ENCODE data around the gene IFNA1. TPM values are rescaled to one million over a fixed set of nuclear protein-coding genes. Genes with fewer than 3 reads are reported as not detected.
"Not testable (repeated sequence)": the region's sequence is repeated elsewhere in the genome, so short reads cannot be mapped to it uniquely, and the experiment has no call there.

The IFNA1 gene
- total and polyA plus RNA-seq, 7 experiments from 2014 or later, result not detected

GRCh38 chr9:21415493-21416267 lies 24.6 kb upstream of the IFNA1 start:
- Histone ChIP-seq H3K36me3 (ENCODE audit: control insufficient read depth in 2 of 3, insufficient read depth in 3 of 3, low read length in 3 of 3) (no peaks in the 10 kb centered on the region), H3K27me3 (ENCODE audit: control insufficient read depth in 2 of 2, insufficient read depth in 2 of 2, low read length in 2 of 2) (no peaks in the 10 kb centered on the region), H3K9me3 (ENCODE audit: control insufficient read depth in 2 of 3, low read length in 3 of 3) (no peaks in the 10 kb centered on the region), H3K4me3 (ENCODE audit: low read length) (no peak overlapping the region), H3K4me1 (ENCODE audit: control insufficient read depth in 2 of 2, insufficient read depth in 2 of 2, low read length in 2 of 2) (peaks cover 0 to 7% of the 10 kb centered on the region in 2 donors), H3K27ac (ENCODE audit: low read depth, low read length) (no peak overlapping the region)
- Mint-ChIP-seq H3K4me3 (no peak overlapping the region), H3K36me3 (no peaks in the 10 kb centered on the region), H3K27me3 (peaks cover 0 to 32% (median 5%) of the 10 kb centered on the region in 5 donors), H3K9me3 (no peaks in the 10 kb centered on the region), H3K4me1 (peaks cover 0 to 18% (median 16%) of the 10 kb centered on the region in 7 donors), H3K27ac (no peak overlapping the region)
- intact Hi-C loops (cut with micrococcal nuclease), result no loop called here
- DNase-seq (no peak), ATAC-seq (no peak)
- ChIA-PET CTCF (no interaction called here), POLR2A (no interaction called here)

GRCh38 chr9:21428235-21428634 lies 12.0 kb upstream of the IFNA1 start:
- ATAC-seq (no peak), DNase-seq (no peak)
- no peak overlapping the region for H3K4me3 Mint-ChIP-seq
- Histone ChIP-seq H3K9me3 (ENCODE audit: control insufficient read depth in 2 of 3, low read length in 3 of 3) (no peaks in the 10 kb centered on the region), H3K36me3 (ENCODE audit: control insufficient read depth in 2 of 3, insufficient read depth in 3 of 3, low read length in 3 of 3) (no peaks in the 10 kb centered on the region), H3K4me3 (ENCODE audit: low read length) (no peak overlapping the region), H3K4me1 (ENCODE audit: control insufficient read depth in 2 of 2, insufficient read depth in 2 of 2, low read length in 2 of 2) (no peaks in the 10 kb centered on the region), H3K27me3 (ENCODE audit: control insufficient read depth in 2 of 2, insufficient read depth in 2 of 2, low read length in 2 of 2) (no peaks in the 10 kb centered on the region), H3K27ac (ENCODE audit: low read depth, low read length) (no peak overlapping the region)
- intact Hi-C loops (cut with micrococcal nuclease), result no loop called here
- no peaks in the 10 kb centered on the region for H3K4me1 Mint-ChIP-seq
- CTCF ChIA-PET, result no interaction called here
- peaks cover 20 to 76% (median 40%) of the 10 kb centered on the region in 5 donors for H3K27me3 Mint-ChIP-seq
- H3K36me3 Mint-ChIP-seq, result peaks cover 0 to 2% (median 0%) of the 10 kb centered on the region in 5 donors
- H3K27ac Mint-ChIP-seq, result no peak overlapping the region
- POLR2A ChIA-PET, result no interaction called here
- no peaks in the 10 kb centered on the region for H3K9me3 Mint-ChIP-seq

- Mint-ChIP-seq H3K4me1 (no peaks in the 10 kb centered on the region), H3K4me3 (no peak overlapping the region), H3K27me3 (peaks cover 28 to 79% (median 43%) of the 10 kb centered on the region in 5 donors), H3K36me3 (peaks cover 0 to 2% (median 0%) of the 10 kb centered on the region in 5 donors), H3K9me3 (no peaks in the 10 kb centered on the region), H3K27ac (no peak overlapping the region)
- ChIA-PET POLR2A (no interaction called here), CTCF (no interaction called here)
- no peaks in the 10 kb centered on the region for H3K27me3 ChIP-seq (ENCODE audit: control insufficient read depth in 2 of 2, insufficient read depth in 2 of 2, low read length in 2 of 2)
- no peaks in the 10 kb centered on the region for H3K4me1 ChIP-seq (ENCODE audit: control insufficient read depth in 2 of 2, insufficient read depth in 2 of 2, low read length in 2 of 2)
- intact Hi-C loops (cut with micrococcal nuclease), result no loop called here
- no peak for DNase-seq
- H3K4me3 ChIP-seq (ENCODE audit: low read length), result no peak overlapping the region
- H3K9me3 ChIP-seq (ENCODE audit: control insufficient read depth in 2 of 3, low read length in 3 of 3), result no peaks in the 10 kb centered on the region
- H3K36me3 ChIP-seq (ENCODE audit: control insufficient read depth in 2 of 3, insufficient read depth in 3 of 3, low read length in 3 of 3), result no peaks in the 10 kb centered on the region
- H3K27ac ChIP-seq (ENCODE audit: low read depth, low read length), result no peak overlapping the region
- no peak for ATAC-seq
Observed at GRCh38 chr9:21429191-21429590, 11.0 kb upstream of the IFNA1 start.

- Histone ChIP-seq H3K27ac (ENCODE audit: low read depth, low read length) (no peak overlapping the region), H3K4me1 (ENCODE audit: control insufficient read depth in 2 of 2, insufficient read depth in 2 of 2, low read length in 2 of 2) (no peaks in the 10 kb centered on the region), H3K27me3 (ENCODE audit: control insufficient read depth in 2 of 2, insufficient read depth in 2 of 2, low read length in 2 of 2) (no peaks in the 10 kb centered on the region), H3K4me3 (ENCODE audit: low read length) (no peak overlapping the region), H3K9me3 (ENCODE audit: control insufficient read depth in 2 of 3, low read length in 3 of 3) (no peaks in the 10 kb centered on the region), H3K36me3 (ENCODE audit: control insufficient read depth in 2 of 3, insufficient read depth in 3 of 3, low read length in 3 of 3) (no peaks in the 10 kb centered on the region)
- DNase-seq, result no peak
- Mint-ChIP-seq H3K36me3 (peaks cover 0 to 2% (median 0%) of the 10 kb centered on the region in 5 donors), H3K9me3 (no peaks in the 10 kb centered on the region), H3K4me1 (no peaks in the 10 kb centered on the region), H3K27me3 (peaks cover 22 to 68% (median 40%) of the 10 kb centered on the region in 5 donors), H3K4me3 (no peak overlapping the region), H3K27ac (no peak overlapping the region)
- CTCF ChIA-PET, result interaction anchor here (1.6 to 1.9 kb wide), 2 partner anchors 21 to 355 kb away, joined by 5 to 7 read pairs; no protein-coding TSS in a partner anchor
- no peak for ATAC-seq
- intact Hi-C loops (cut with micrococcal nuclease), result no loop called here
- POLR2A ChIA-PET, result no interaction called here
Observed at GRCh38 chr9:21432672-21433425, 7.4 kb upstream of the IFNA1 start.

- Mint-ChIP-seq H3K27me3 (peaks cover 22 to 52% (median 34%) of the 10 kb centered on the region in 5 donors), H3K4me3 (no peak overlapping the region)
Observed at GRCh38 chr9:21434202-21435014, 5.8 kb upstream of the IFNA1 start.

GRCh38 chr9:21435015-21435383 lies 5.2 kb upstream of the IFNA1 start:
- H3K27me3 Mint-ChIP-seq, result peaks cover 22 to 49% (median 31%) of the 10 kb centered on the region in 5 donors
- ATAC-seq; DNase-seq; H3K36me3 Mint-ChIP-seq; H3K9me3 ChIP-seq (ENCODE audit: control insufficient read depth in 2 of 3, low read length in 3 of 3); H3K4me1 Mint-ChIP-seq; POLR2A ChIA-PET; H3K36me3 ChIP-seq (ENCODE audit: control insufficient read depth in 2 of 3, insufficient read depth in 3 of 3, low read length in 3 of 3); H3K27me3 ChIP-seq (ENCODE audit: control insufficient read depth in 2 of 2, insufficient read depth in 2 of 2, low read length in 2 of 2); H3K4me3 ChIP-seq (ENCODE audit: low read length); intact Hi-C loops (cut with micrococcal nuclease); H3K9me3 Mint-ChIP-seq; H3K27ac Mint-ChIP-seq; H3K4me3 Mint-ChIP-seq; H3K4me1 ChIP-seq (ENCODE audit: control insufficient read depth in 2 of 2, insufficient read depth in 2 of 2, low read length in 2 of 2); H3K27ac ChIP-seq (ENCODE audit: low read depth, low read length): not testable (repeated sequence)
- CTCF ChIA-PET, result interaction anchor here (0.5 to 1.9 kb wide), 14 partner anchors 9 to 356 kb away, joined by 3 to 11 read pairs (median 4); no protein-coding TSS in a partner anchor

More at GRCh38 chr9:21434202-21435014, 5.8 kb upstream of the IFNA1 start:
- ATAC-seq (peak; percentile 62), DNase-seq (peak in 7 of 9 donors; percentile 20 to 60 (median 50))
- Mint-ChIP-seq H3K36me3 (no peaks in the 10 kb centered on the region), H3K9me3 (no peaks in the 10 kb centered on the region), H3K4me1 (no peaks in the 10 kb centered on the region), H3K27ac (no peak overlapping the region)
- Histone ChIP-seq H3K36me3 (ENCODE audit: control insufficient read depth in 2 of 3, insufficient read depth in 3 of 3, low read length in 3 of 3) (no peaks in the 10 kb centered on the region), H3K4me1 (ENCODE audit: control insufficient read depth in 2 of 2, insufficient read depth in 2 of 2, low read length in 2 of 2) (no peaks in the 10 kb centered on the region), H3K9me3 (ENCODE audit: control insufficient read depth in 2 of 3, low read length in 3 of 3) (no peaks in the 10 kb centered on the region), H3K27ac (ENCODE audit: low read depth, low read length) (no peak overlapping the region), H3K27me3 (ENCODE audit: control insufficient read depth in 2 of 2, insufficient read depth in 2 of 2, low read length in 2 of 2) (no peaks in the 10 kb centered on the region), H3K4me3 (ENCODE audit: low read length) (no peak overlapping the region)
- POLR2A ChIA-PET, result interaction anchor here (0.6 kb wide), 1 partner anchor 8 kb away, joined by 3 read pairs; no protein-coding TSS in a partner anchor
- intact Hi-C loops (cut with micrococcal nuclease), result loop anchor here (1.0 kb wide), 3 partner anchors 21 to 355 kb away; no protein-coding TSS in a partner anchor
- CTCF ChIA-PET, result interaction anchor here (0.5 to 1.9 kb wide), 17 partner anchors 10 to 356 kb away, joined by 3 to 11 read pairs (median 4); no protein-coding TSS in a partner anchor

Data from naive thymus-derived CD4-positive, alpha-beta T cell (primary cell).